GM12878 (cell line): ENCODE results near the gene BCKDHB. TPM values are rescaled to one million over a fixed set of nuclear protein-coding genes. Genes with fewer than 3 reads are reported as not detected.

Experiments
- ATAC-seq: fragments of 200-7000 bp; cut with Tn5 transposase; 3 replicates; pipeline ENCODE4 v1.9.1; 2020; ENCODE audit warnings: mild to moderate bottlenecking, moderate library complexity
- BruUV-seq: library from RNA; stranded (reverse); fragments of 400-500 nt; replicated peaks from 2 replicates; lab custom pipeline; 2021; lab: Mats Ljungman, UMichigan
- CTCF ChIA-PET: fragments of 300-600 bp; sonication (Branson Sonifier 250); formaldehyde crosslinking; extraction: SDS; loops from one replicate; lab custom pipeline; 2021; ENCODE audit warnings: inconsistent platforms; lab: Yijun Ruan, JAX
- POLR2A ChIA-PET: fragments of 350-600 bp; formaldehyde crosslinking; extraction: SDS; loops from one replicate; lab custom pipeline; 2021; ENCODE audit warnings: inconsistent platforms; lab: Charles Lee
- RAD21 ChIA-PET: fragments of 300-600 bp; sonication (Branson Sonifier 250); formaldehyde crosslinking; loops from one replicate; lab custom pipeline; 2023; ENCODE audit warnings: antibody characterized with exemption; ENCODE audit not compliant: unreplicated experiment; lab: Charles Lee
- SMC1A ChIA-PET: fragments of 300-600 bp; sonication (Branson Sonifier 250); formaldehyde crosslinking; loops from one replicate; lab custom pipeline; 2023; ENCODE audit not compliant: unreplicated experiment, uncharacterized antibody; lab: Charles Lee
- DNase-seq: peaks from one replicate; pipeline ENCODE4 v3.0.0-alpha.2; 2011; ENCODE audit warnings: low read depth, low spot score
- FAIRE-seq: peaks from 3 replicates; lab custom pipeline; 2011; peaks lifted over from hg19 to GRCh38; lab: Jason Lieb, UNC
- H2AFZ ChIP-seq: 2 replicates; pipeline ENCODE4 v1.6.0; 2011; ENCODE audit warnings: low read depth, low read length, control low read depth; ENCODE audit not compliant: control insufficient read depth
- H3K27ac ChIP-seq: 2 replicates; pipeline ENCODE4 v1.5.1; 2011; ENCODE audit warnings: control low read depth; ENCODE audit not compliant: control insufficient read depth, insufficient read depth
- H3K27me3 ChIP-seq, 2 experiments: replicated peaks in 1 of 2; 2 replicates each; pipeline versions ENCODE4 v1.6.0 to v1.6.1; 2011; ENCODE audit warnings: low read length in 1 of 2; ENCODE audit not compliant: control insufficient read depth in 2 of 2, insufficient read depth in 2 of 2
- H3K36me3 ChIP-seq, 2 experiments: 2 replicates each; pipeline ENCODE4 v1.5.1; 2011; ENCODE audit warnings: low read length in 1 of 2; ENCODE audit not compliant: control insufficient read depth in 2 of 2, insufficient read depth in 2 of 2
- H3K4me1 ChIP-seq: 2 replicates; pipeline ENCODE4 v1.6.1; 2011; ENCODE audit warnings: mild to moderate bottlenecking, low read length, moderate library complexity, mixed read lengths; ENCODE audit not compliant: control insufficient read depth, insufficient read depth
- H3K4me2 ChIP-seq: 2 replicates; pipeline ENCODE4 v1.6.0; 2011; ENCODE audit warnings: control low read depth; ENCODE audit not compliant: control insufficient read depth, insufficient read depth
- H3K4me3 ChIP-seq: fragments of 200-600 bp; sonication (generic); 2 replicates; pipeline ENCODE4 v1.5.1; 2016
- H3K79me2 ChIP-seq: 2 replicates; pipeline ENCODE4 v1.6.0; 2011; ENCODE audit warnings: low read length; ENCODE audit not compliant: control insufficient read depth, insufficient read depth
- H3K9ac ChIP-seq: 2 replicates; pipeline ENCODE4 v1.8.0; 2011; ENCODE audit warnings: low read length, control low read depth, mixed read lengths; ENCODE audit not compliant: control insufficient read depth, insufficient read depth
- H3K9me3 ChIP-seq: replicated peaks from 3 replicates; pipeline ENCODE4 v1.5.1; 2011; ENCODE audit warnings: mild to moderate bottlenecking, low read length; ENCODE audit not compliant: control insufficient read depth, insufficient read depth
- H4K20me1 ChIP-seq: 2 replicates; pipeline ENCODE4 v1.6.0; 2011; ENCODE audit not compliant: control insufficient read depth, insufficient read depth
- BCL11A ChIP-seq: IDR thresholded peaks from 2 replicates; pipeline ENCODE4 v1.6.1; 2011; ENCODE audit warnings: low read depth, low read length
- BHLHE40 ChIP-seq, 2 experiments: fragments of 450-650 bp in 1 of 2; IDR thresholded peaks; 2 replicates each; pipeline ENCODE4 v1.6.1; 2011 to 2017; ENCODE audit warnings: low read depth in 2 of 2, borderline replicate concordance in 1 of 2, improper control_type of control experiment in 1 of 2, low read length in 1 of 2, mild to moderate bottlenecking in 1 of 2
- EGR1 ChIP-seq, 2 experiments: IDR thresholded peaks; 1 replicate in 1 of 2; 2 replicates in 1 of 2; pipeline ENCODE4 v1.6.1; 2011 to 2012; ENCODE audit warnings: low read depth in 2 of 2, low read length in 2 of 2, borderline replicate concordance in 1 of 2, mild to moderate bottlenecking in 1 of 2, moderate library complexity in 1 of 2
- MTA3 ChIP-seq: IDR thresholded peaks from 2 replicates; pipeline ENCODE4 v1.6.1; 2012; ENCODE audit warnings: low read length, inconsistent platforms, borderline replicate concordance
- NFIC ChIP-seq: IDR thresholded peaks from 2 replicates; pipeline ENCODE4 v1.6.1; 2012; ENCODE audit warnings: low read depth, mild to moderate bottlenecking, inconsistent platforms, low read length, moderate library complexity
- RAD21 ChIP-seq: IDR thresholded peaks from 2 replicates; pipeline ENCODE4 v1.6.1; 2011; ENCODE audit warnings: mild to moderate bottlenecking, low read depth, low read length, moderate library complexity; ENCODE audit not compliant: insufficient read depth
- SMARCA5 ChIP-seq: fragments of 450-650 bp; IDR thresholded peaks from 2 replicates; pipeline ENCODE4 v1.6.1; 2017; ENCODE audit warnings: mild to moderate bottlenecking
- TCF3 ChIP-seq: IDR thresholded peaks from 2 replicates; pipeline ENCODE4 v1.6.1; 2012; ENCODE audit warnings: low read depth, mild to moderate bottlenecking, low read length, borderline replicate concordance; ENCODE audit not compliant: insufficient read depth
- YBX1 ChIP-seq: fragments of 450-650 bp; IDR thresholded peaks from 2 replicates; pipeline ENCODE4 v1.6.1; 2016; ENCODE audit warnings: antibody characterized with exemption
- ZNF384 ChIP-seq: IDR thresholded peaks from 2 replicates; pipeline ENCODE4 v1.6.1; 2012; ENCODE audit warnings: low read depth, mild to moderate bottlenecking, low read length, improper control_type of control experiment, borderline replicate concordance
- ZZZ3 ChIP-seq: IDR thresholded peaks from 2 replicates; pipeline ENCODE4 v1.6.1; 2011; ENCODE audit warnings: low read depth; ENCODE audit not compliant: control insufficient read depth, insufficient read length
- WGBS: methylation state at CpG from one replicate; pipeline ENCODE4 v1.1.6; 2016; ENCODE audit warnings: low lambda C conversion rate; ENCODE audit not compliant: insufficient replicate concordance, insufficient coverage; ENCODE audit errors: missing lambda C conversion rate; 5-methylcytosine and 5-hydroxymethylcytosine counted together
- in situ Hi-C: fragments of 300-500 bp; cut with MboI; formaldehyde crosslinking; loops from 9 replicates; pipeline ENCODE4 v1.14.3; 2018; ENCODE audit warnings: mixed read lengths
- intact Hi-C: fragments of 100-400 bp; cut with micrococcal nuclease; formaldehyde crosslinking; loops from one replicate; pipeline ENCODE4 v1.14.2; 2022; ENCODE audit not compliant: unreplicated experiment
- polyA plus RNA-seq, 11 experiments: library from polyadenylated mRNA; depleted of rRNA in 4 of 11; unstranded in 6 of 11; stranded (reverse) in 5 of 11; fragments of >200 nt; fragmentation: Nextera tagmentation in 4 of 11; fragmentation: Illumina TruSeq in 1 of 11; extraction: Ambion mirVana in 4 of 11; extraction: Trizol in 1 of 11; gene quantifications; 1 replicate in 1 of 11; 2 replicates in 10 of 11; pipeline versions ENCODE4 v1.2.1 to v1.2.3, GENCODE V29; 2011 to 2016; ENCODE audit warnings: inconsistent platforms in 2 of 11, missing spikeins in 2 of 11, low read depth in 1 of 11
- total RNA-seq, 4 experiments: library from RNA; depleted of rRNA in 3 of 4; stranded (reverse); fragments of >200 nt in 3 of 4; fragmentation: Illumina TruSeq in 1 of 4; extraction: Trizol in 1 of 4; gene quantifications; 2 replicates each; pipeline versions ENCODE4 v1.2.1 to v1.2.3, GENCODE V29; 2013 to 2021

The BCKDHB gene
- total and polyA plus RNA-seq, 10 of the 15 experiments (the other 5 are each of a cell fraction or from before 2014, with no cell fraction given): 12.9 to 57.1 (median 25.3) TPM

- TF ChIP-seq TCF3: no peak
Observed at GRCh38 chr6:80256691-80257090, 150.2 kb downstream of the BCKDHB start (continued).

GRCh38 chr6:80259118-80259517 is 152.6 kb downstream of the BCKDHB start:
- Histone ChIP-seq H4K20me1 (no peaks in the 10 kb centered on the region), H3K79me2 (no peaks in the 10 kb centered on the region), H3K4me1 (no peaks in the 10 kb centered on the region), H3K4me2 (no peak overlapping the region), H2AFZ (no peak overlapping the region), H3K4me3 (no peak overlapping the region), H3K9me3 (no peaks in the 10 kb centered on the region), H3K27ac (no peak overlapping the region), H3K9ac (no peak overlapping the region), H3K36me3 (no peaks in the 10 kb centered on the region), H3K27me3 (no peaks in the 10 kb centered on the region)
- ATAC-seq (no peak), FAIRE-seq (no peak), DNase-seq (no peak)
- in situ Hi-C loops (no loop called here), intact Hi-C loops (no loop called here)
- ChIA-PET POLR2A (no interaction called here), CTCF (no interaction called here), SMC1A (no interaction called here), RAD21 (no interaction called here)
- no TSS peak for BruUV-seq
- TF ChIP-seq MTA3 (no peak), ZNF384 (no peak), BHLHE40 (IDR thresholded peaks at IDR 0.05; ENCODE audit: borderline replicate concordance in 1 of 2, low read depth in 2 of 2, low read length in 1 of 2) (no peak), TCF3 (no peak), RAD21 (no peak), ZZZ3 (no peak), EGR1 (IDR thresholded peaks at IDR 0.05; ENCODE audit: borderline replicate concordance in 1 of 2, low read depth in 2 of 2, low read length in 2 of 2) (no peak), NFIC (no peak), SMARCA5 (no peak), BCL11A (no peak), YBX1 (no peak)
- 97% methylated on average over 4 of the region's 4 CpGs for WGBS
